GM10847 (cell line): ENCODE data around the gene SLC22A4.

Source experiments
- POLR2A ChIP-seq: IDR thresholded peaks from 2 replicates; pipeline ENCODE4 v1.6.1; 2011; ENCODE audit not compliant: insufficient read length; ENCODE audit errors: extremely low read depth

Gene SLC22A4

DNA sequence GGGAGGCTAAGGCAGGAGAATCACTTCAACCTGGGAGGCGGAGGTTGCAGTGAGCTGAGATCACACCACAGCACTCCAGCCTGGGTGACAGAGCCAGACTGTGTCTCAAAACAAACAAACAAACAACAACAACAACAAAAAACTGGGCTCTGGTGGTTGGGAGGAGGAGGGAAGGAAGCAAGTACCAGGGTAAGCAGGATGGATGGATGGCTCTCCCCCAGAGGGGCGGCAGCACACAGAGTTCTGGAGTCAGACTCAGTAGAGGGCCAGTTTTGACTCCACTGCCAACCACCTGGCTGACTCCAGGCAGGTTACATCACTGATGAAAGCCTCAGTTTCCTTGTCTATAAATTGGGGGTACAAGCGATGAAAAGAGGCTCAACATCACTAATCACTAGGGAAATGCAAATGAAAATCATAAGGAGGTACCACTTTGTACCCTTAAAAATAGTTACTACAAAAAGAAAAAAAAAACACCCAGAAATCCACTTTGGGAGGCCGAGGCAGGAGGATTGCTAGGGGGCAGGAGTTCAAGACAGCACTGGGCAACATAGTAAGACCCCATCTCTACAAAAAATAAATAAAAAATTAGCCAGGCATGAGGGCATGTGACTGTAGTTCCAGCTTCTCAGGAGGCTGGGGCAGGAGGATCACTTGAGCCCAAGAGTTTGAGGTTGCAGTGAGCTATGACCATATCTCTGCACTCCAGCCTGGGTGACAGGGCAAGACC is 3.2 kb downstream of the SLC22A4 start:
- no peak for TF ChIP-seq POLR2A

GRCh38 chr5:132298298-132299212 is 4.4 kb downstream of the SLC22A4 start:
- no peak for TF ChIP-seq POLR2A

- no peak for TF ChIP-seq POLR2A
Measured at GRCh38 chr5:132299917-132300316, 5.7 kb downstream of the SLC22A4 start.

GRCh38 chr5:132300577-132301343 is 6.6 kb downstream of the SLC22A4 start:
- no peak for TF ChIP-seq POLR2A

DNA sequence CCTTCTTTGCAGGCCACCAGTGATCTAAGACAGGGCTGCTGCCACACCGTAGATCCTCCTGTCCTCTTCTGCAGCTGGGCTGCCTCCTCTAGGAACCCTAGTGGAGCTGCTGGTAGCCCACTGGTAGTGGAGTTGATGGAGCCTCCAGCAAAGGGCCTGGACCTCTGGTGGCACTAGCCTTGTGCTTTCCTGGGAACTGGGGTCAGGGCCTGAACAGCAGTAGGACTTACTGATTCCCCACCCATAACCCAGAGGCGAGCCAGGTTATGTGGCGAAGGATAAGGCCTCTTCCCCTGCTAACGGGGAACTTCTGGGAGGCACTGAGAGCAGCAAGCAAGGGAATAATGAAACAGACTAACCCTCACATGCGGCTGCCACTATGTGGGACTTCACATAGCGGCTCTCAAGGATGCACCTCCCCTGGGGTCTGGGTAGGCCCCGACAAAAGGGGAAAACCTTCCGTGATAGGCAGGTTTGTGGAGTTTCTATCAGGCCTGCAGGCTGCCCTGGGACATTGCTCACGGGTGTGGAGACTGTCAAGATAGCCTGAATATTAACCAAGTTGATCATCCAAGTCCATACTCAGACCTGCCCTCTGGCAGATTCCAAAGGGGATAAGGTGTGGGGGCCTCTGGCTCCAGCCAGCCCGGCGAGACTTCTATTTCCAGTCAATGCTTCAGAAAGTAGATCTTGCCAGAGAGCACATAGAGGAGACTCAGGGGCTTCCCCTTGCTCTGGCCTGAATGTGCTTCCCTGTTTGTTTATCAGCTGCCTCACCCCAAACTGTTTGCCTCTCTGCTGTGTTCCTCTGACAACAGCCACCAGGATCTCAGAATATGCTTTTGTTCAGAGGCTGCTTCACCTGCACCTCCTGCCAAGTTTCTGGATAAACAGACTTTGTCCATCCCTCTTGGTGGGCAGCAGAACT is 7.4 kb downstream of the SLC22A4 start:
- no peak for TF ChIP-seq POLR2A

- no peak for TF ChIP-seq POLR2A
Measured at GRCh38 chr5:132302413-132302812, 8.2 kb downstream of the SLC22A4 start.

GRCh38 chr5:132303589-132303988 is 9.4 kb downstream of the SLC22A4 start:
- TF ChIP-seq POLR2A = no peak

GRCh38 chr5:132305420-132305819 is 11.2 kb downstream of the SLC22A4 start:
- TF ChIP-seq POLR2A = no peak

GRCh38 chr5:132308701-132309100 is 14.5 kb downstream of the SLC22A4 start:
- no peak for TF ChIP-seq POLR2A

- no peak for TF ChIP-seq POLR2A
Measured at GRCh38 chr5:132309679-132310078, 15.5 kb downstream of the SLC22A4 start.

- TF ChIP-seq POLR2A = no peak
Measured at GRCh38 chr5:132310141-132310834, 16.1 kb downstream of the SLC22A4 start.

GRCh38 chr5:132313366-132313765 is 19.2 kb downstream of the SLC22A4 start:
- no peak for TF ChIP-seq POLR2A

DNA sequence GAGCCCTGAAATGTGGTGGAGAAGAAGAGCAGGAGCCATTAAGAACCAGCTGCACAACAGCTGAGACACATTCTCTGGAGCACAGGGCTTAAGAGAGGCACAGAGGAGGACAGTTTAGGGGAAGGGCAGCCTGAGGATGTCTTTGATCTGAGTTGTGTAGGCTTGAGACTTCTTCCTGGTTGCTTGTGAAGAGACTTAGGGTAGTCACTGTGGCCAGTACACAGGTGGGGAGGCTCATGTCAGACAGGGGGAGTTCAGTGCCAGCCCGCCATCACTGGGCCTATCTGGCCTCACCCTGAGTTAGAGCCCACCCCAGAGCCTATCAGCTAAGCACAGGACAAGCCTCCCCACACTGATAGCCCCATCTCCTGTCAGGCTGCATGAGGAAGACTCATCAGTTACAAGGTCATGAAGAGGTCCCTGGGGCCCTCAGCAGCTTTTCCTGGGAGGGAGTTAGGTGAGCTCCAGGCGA is 19.8 kb downstream of the SLC22A4 start:
- no peak for TF ChIP-seq POLR2A
